Measurements from ENCODE around the gene TMEM204. TPM values are rescaled to one million over a fixed set of nuclear protein-coding genes. Genes with fewer than 3 reads are reported as not detected.

Gene TMEM204
- total RNA-seq, 1 donor from 2014 or later = 0.18 TPM

GRCh38 chr16:1542166-1542500 lies 8.7 kb downstream of the TMEM204 start:
- H3K36me3 Mint-ChIP-seq (ENCODE audit: low read depth) = no peaks in the 10 kb centered on the region
- POLR2A ChIA-PET = no interaction called here

DNA sequence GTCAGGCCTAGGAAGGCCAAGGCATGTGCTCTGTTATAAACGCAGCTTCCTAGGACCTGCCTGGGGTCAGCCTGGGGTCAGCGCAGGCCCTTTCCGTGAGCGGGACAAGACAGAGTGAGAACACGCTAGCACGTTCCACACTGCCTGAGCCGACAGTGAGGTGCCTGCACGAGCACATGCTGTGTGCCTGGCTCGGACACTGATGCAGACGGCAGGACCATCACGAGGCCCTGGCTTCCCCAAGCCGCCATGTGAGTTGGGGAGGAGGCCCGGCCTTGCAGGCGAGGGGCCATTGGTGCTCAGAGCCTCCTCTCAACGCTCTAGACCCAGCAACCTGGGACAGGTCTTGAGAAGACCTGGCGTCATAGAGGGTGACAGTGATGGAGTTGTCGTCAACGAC lies 9.1 kb downstream of the TMEM204 start:
- Mint-ChIP-seq H3K27me3 (no peaks in the 10 kb centered on the region), H3K4me1 (peaks cover 35% of the 10 kb centered on the region), H3K9me3 (no peaks in the 10 kb centered on the region), H3K27ac (no peak overlapping the region), H3K36me3 (ENCODE audit: low read depth) (no peaks in the 10 kb centered on the region), H3K4me3 (no peak overlapping the region)
- CTCF ChIA-PET = no interaction called here
- ATAC-seq (ENCODE audit: low read depth) = no peak
- POLR2A ChIA-PET = no interaction called here
- intact Hi-C loops (cut with micrococcal nuclease) = no loop called here
- TF ChIP-seq, protein P1, sequence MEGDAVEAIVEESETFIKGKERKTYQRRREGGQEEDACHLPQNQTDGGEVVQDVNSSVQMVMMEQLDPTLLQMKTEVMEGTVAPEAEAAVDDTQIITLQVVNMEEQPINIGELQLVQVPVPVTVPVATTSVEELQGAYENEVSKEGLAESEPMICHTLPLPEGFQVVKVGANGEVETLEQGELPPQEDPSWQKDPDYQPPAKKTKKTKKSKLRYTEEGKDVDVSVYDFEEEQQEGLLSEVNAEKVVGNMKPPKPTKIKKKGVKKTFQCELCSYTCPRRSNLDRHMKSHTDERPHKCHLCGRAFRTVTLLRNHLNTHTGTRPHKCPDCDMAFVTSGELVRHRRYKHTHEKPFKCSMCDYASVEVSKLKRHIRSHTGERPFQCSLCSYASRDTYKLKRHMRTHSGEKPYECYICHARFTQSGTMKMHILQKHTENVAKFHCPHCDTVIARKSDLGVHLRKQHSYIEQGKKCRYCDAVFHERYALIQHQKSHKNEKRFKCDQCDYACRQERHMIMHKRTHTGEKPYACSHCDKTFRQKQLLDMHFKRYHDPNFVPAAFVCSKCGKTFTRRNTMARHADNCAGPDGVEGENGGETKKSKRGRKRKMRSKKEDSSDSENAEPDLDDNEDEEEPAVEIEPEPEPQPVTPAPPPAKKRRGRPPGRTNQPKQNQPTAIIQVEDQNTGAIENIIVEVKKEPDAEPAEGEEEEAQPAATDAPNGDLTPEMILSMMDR (IDR thresholded peaks at IDR 0.05) = no peak
- no peak for DNase-seq

More at GRCh38 chr16:1542166-1542500, 8.7 kb downstream of the TMEM204 start:
- intact Hi-C loops (cut with micrococcal nuclease) = no loop called here
- H3K4me1 Mint-ChIP-seq = peaks cover 35% of the 10 kb centered on the region
- H3K4me3 Mint-ChIP-seq = no peak overlapping the region
- H3K27me3 Mint-ChIP-seq = no peaks in the 10 kb centered on the region
- TF ChIP-seq, protein P1 (IDR thresholded peaks at IDR 0.05) = no peak
- no peaks in the 10 kb centered on the region for H3K9me3 Mint-ChIP-seq
- no peak overlapping the region for H3K27ac Mint-ChIP-seq
- CTCF ChIA-PET = no interaction called here
- ATAC-seq (ENCODE audit: low read depth) (no peak), DNase-seq (no peak)

DNA sequence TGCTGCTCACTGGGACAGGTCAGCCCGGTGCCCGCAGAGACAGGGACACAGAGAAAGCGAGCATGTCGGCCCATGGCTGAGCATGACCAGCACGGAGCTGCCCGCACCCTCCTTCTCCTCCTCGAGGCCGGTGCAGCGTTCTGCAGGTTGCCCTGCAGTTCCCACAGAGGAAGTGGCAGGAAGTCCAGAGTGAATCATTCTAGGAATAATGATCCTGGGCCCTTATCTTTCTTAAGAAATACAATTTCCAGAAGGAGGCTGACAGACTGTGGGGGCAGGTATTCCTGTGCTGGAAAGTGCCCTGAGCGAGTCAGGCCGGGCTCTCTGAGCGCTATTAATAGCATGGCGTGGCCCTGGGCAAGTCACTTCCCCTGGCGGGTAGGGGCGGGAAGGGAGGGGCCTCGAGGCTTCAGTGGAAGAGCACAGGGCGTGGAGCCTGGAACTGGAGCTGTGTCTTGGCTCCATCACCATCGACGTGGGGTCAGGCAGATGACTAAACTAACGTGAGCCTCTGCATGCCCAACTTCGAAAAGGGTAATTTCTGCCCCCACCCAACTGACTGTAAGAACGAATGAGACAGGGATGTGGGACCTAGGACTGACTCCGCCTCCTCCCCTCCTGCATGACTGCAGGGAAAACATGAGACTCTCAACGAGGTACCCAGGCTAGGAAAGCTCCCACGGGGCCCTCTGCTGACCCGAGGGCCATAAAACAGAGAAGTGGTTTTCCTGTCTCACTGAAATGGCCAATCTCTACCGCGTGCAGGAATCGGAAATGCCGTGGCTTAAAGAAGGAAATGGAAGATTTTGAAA lies 9.8 kb downstream of the TMEM204 start:
- Mint-ChIP-seq H3K27me3 (no peaks in the 10 kb centered on the region), H3K27ac (peak overlapping the region; percentile 47), H3K4me1 (peaks cover 29% of the 10 kb centered on the region), H3K36me3 (ENCODE audit: low read depth) (no peaks in the 10 kb centered on the region), H3K4me3 (peak overlapping the region; percentile 62), H3K9me3 (no peaks in the 10 kb centered on the region)
- ATAC-seq (ENCODE audit: low read depth) (peak; percentile 78), DNase-seq (no peak)
- ChIA-PET CTCF (interaction anchor here (0.8 to 1.0 kb wide), 2 partner anchors 114 to 180 kb away, joined by 3 to 4 read pairs; no protein-coding TSS in a partner anchor), POLR2A (no interaction called here)
- intact Hi-C loops (cut with micrococcal nuclease) = no loop called here
- TF ChIP-seq, protein P1 (IDR thresholded peaks at IDR 0.05) = no peak

DNA sequence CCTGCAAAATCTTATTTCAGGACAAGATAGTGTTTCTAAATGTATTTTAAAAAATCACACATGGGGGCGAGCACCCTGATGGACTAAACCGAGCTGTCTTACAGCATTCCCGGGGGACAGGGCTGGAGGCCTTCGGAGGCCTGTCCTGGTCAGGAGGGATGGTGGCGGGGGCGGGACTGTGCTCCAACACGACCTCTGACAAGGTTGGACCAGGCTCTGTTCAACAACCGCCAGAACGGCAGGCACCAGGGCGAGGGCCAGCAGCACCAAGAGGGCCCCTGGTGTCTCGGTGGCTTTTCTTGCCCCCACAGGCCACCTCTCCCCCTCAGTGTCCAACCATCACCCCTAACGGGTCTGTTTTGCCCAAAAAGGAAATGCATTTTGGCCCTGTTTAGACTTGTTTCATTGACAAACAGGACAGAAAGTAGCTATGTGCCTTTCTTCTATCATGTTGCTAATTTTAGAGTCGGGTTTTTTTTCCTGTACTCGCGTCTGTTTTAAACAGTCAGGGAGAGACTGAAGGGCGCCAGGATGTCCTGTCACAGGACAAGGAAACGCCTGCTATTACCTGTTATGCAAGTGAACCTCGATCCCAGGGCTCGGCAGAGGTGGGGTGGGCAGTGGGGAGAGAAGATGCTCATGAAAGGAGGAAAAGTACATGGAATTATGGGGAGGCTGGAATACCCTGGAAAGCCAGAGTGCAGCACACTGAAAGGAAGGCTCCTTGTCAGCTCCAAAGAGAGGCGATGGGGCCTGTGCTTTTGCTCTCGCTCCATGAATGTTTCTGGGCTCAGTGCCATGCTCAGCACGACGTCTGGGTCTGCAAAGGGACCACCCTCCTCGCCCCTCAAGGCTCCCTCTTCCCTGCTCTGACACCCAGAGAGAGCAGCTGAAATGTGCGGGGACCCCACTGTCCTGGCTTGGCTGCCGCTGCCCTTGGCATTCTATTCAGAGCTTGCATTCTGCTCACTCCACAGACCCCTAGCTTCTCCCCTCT lies 11.9 kb downstream of the TMEM204 start:
- POLR2A ChIA-PET = interaction anchor here (0.5 to 0.6 kb wide), 3 partner anchors 41 to 465 kb away, joined by 4 to 10 read pairs (median 6); no protein-coding TSS in a partner anchor
- Mint-ChIP-seq H3K4me1 (peaks cover 24% of the 10 kb centered on the region), H3K4me3 (no peak overlapping the region), H3K27me3 (no peaks in the 10 kb centered on the region), H3K27ac (no peak overlapping the region), H3K36me3 (ENCODE audit: low read depth) (no peaks in the 10 kb centered on the region), H3K9me3 (no peaks in the 10 kb centered on the region)
- CTCF ChIA-PET = interaction anchor here (1.5 kb wide), 1 partner anchor 117 kb away, joined by 3 read pairs; no protein-coding TSS in a partner anchor
- no peak for ATAC-seq (ENCODE audit: low read depth)
- no peak for DNase-seq
- TF ChIP-seq, protein P1 (IDR thresholded peaks at IDR 0.05) = no peak
- intact Hi-C loops (cut with micrococcal nuclease) = no loop called here

DNA sequence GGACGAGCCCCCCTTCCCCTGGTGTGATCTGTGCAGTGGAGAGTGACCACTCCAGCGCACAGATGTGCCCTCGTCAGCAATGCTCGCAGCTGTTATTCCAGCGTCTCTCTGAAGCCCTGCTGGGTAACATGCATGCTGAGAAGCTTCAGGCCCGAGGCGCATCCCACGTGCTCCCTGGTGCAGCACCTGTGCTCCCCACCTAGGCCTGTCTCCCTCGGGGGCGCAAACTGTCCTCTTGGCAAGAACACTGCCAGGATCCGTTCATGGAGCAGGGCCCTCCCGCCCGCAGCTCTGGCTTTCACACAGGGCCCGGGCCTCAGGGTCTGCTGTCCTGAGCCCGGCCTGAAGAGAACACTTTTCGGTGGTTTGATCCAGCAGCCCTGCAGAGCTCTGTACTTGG lies 13.0 kb downstream of the TMEM204 start:
- CTCF ChIA-PET = no interaction called here
- TF ChIP-seq, protein P1 (IDR thresholded peaks at IDR 0.05) = no peak
- Mint-ChIP-seq H3K9me3 (no peaks in the 10 kb centered on the region), H3K27me3 (no peaks in the 10 kb centered on the region), H3K36me3 (ENCODE audit: low read depth) (no peaks in the 10 kb centered on the region), H3K4me1 (peaks cover 24% of the 10 kb centered on the region), H3K27ac (no peak overlapping the region), H3K4me3 (no peak overlapping the region)
- intact Hi-C loops (cut with micrococcal nuclease) = no loop called here
- DNase-seq = no peak
- no peak for ATAC-seq (ENCODE audit: low read depth)
- POLR2A ChIA-PET = interaction anchor here (0.5 kb wide), 1 partner anchor 125 kb away, joined by 7 read pairs; no protein-coding TSS in a partner anchor
